HEK293T (cell line): ENCODE results near the gene FHOD1.

Source experiments
- ARNT ChIP-seq: fragments of 450-650 bp; IDR thresholded peaks from 2 replicates; pipeline ENCODE4 v1.6.1; 2017; ENCODE audit warnings: mild to moderate bottlenecking
- BHLHE40 ChIP-seq: fragments of 450-650 bp; IDR thresholded peaks from 2 replicates; pipeline ENCODE4 v1.6.1; 2016; ENCODE audit warnings: mild to moderate bottlenecking, moderate library complexity, borderline replicate concordance
- CTBP1 ChIP-seq: fragments of 450-650 bp; IDR thresholded peaks from 2 replicates; pipeline ENCODE4 v1.6.1; 2016; ENCODE audit warnings: borderline replicate concordance
- ELF4 ChIP-seq: fragments of 450-650 bp; IDR thresholded peaks from 2 replicates; pipeline ENCODE4 v1.6.1; 2017; ENCODE audit warnings: antibody characterized with exemption
- FOXA1 ChIP-seq: fragments of 450-650 bp; IDR thresholded peaks from 2 replicates; pipeline ENCODE4 v1.6.1; 2016; ENCODE audit warnings: mild to moderate bottlenecking
- FOXK2 ChIP-seq: fragments of 450-650 bp; IDR thresholded peaks from 2 replicates; pipeline ENCODE4 v1.6.1; 2016; ENCODE audit warnings: mild to moderate bottlenecking
- L3MBTL2 ChIP-seq: fragments of 450-650 bp; conservative IDR thresholded peaks from 2 replicates; pipeline ENCODE4 v1.6.1; 2016; ENCODE audit warnings: mild to moderate bottlenecking
- LEF1 ChIP-seq: fragments of 450-650 bp; IDR thresholded peaks from 2 replicates; pipeline ENCODE4 v1.6.1; 2017; ENCODE audit warnings: mild to moderate bottlenecking, borderline replicate concordance
- SUZ12 ChIP-seq: fragments of 450-650 bp; IDR thresholded peaks from 2 replicates; pipeline ENCODE4 v1.6.1; 2016; ENCODE audit warnings: mild to moderate bottlenecking

- TF ChIP-seq FOXK2 (no peak), FOXA1 (no peak), BHLHE40 (no peak), ARNT (no peak), CTBP1 (no peak), ELF4 (no peak), L3MBTL2 (no peak), SUZ12 (no peak), LEF1 (no peak)
These were observed 65.9 kb downstream of the FHOD1 start for GRCh38 chr16:67181346-67181745.
